ENCODE measurements around the gene CACNA1C.
"Not testable (repeated sequence)": the region's sequence is repeated elsewhere in the genome, so short reads cannot be mapped to it uniquely, and the experiment has no call there.

CACNA1C gene

DNA sequence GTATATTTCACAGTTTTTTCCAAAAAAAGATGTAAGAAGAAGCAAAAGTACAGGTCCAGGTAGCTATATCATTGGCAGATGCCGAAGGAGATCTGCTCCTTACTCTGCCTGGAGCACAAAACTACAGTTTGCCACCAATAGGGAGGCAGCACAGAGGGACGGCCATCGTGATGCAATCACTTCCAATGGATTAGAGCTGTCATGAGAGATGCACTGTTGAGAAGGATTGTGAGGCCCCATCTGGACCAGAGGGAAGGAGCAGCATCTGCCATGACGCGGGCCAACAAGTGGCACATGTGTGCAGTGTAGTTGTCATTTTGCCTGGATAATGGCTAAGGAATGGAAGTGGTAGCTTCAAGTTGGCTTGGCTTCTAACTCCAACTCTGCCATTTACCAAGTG is 423.2 kb downstream of the CACNA1C start:
- no peak for DNase-seq

DNA sequence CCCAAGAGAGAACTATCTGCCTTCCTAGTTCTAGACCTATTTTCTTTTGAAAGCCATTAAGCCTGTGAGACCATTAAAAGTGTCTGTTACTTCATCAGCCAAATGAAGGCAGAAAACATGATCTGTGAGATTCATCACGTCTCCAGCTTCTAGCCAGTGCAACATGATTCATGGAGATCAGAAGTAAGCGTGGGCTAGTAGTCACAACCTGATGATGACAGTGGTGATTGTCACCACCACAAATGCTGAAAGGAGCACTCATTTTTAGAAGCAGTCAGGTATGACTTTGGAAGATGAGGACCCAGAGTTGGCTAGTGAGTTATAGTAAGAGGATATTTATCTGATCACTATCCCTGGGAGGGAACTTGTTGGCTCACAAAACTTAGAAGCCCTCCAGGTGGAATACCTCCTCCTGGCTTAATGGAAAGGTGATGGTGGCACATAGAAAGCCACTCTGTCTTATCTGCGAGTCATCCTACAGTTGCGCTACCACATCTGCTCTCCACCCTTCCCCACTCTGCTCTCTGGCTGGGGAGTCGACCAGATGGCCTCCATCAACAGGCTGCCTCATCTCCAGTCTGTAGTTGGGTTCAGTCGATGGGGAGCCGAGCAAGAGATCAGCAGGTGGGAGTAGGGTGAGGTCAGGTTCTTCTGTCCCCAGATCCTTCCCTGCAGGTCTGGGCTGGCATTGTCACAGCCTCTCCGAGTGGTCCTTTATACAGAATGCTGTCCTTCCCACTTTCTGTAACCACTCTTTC is 424.4 kb downstream of the CACNA1C start:
- DNase-seq = no peak

DNA sequence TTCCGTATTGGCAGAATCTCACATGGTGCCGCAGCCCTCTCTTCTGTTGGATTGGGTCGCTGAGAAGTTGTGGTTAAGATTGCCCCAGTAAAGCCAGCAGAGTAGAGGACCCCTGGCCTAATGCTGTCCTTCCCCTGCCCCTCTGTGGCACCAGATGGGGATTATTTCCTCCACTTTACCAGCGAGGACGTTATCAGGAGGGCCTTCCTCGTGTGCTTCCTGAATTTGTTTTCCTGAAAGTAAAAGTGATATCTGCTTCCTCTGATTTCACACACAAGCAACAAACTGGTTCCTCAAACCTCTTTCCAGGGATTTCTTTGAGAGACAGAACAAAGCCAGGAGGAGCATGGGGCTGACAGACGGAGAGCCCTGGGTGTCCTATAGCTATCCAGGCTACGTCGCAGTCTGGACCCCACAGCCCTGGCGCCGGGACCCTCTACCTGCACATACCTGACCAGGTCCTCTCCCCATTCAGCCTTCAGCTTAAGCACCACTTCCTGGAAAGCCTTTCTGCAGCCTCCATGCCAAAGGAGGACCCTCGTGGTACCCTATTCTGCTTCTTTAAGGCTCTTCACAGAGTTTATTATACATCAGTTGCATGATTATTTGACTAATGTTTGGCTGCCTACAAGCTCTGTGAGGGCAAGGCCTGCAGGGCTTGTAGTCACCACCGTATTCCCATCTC is 427.2 kb downstream of the CACNA1C start:
- DNase-seq = no peak

DNA sequence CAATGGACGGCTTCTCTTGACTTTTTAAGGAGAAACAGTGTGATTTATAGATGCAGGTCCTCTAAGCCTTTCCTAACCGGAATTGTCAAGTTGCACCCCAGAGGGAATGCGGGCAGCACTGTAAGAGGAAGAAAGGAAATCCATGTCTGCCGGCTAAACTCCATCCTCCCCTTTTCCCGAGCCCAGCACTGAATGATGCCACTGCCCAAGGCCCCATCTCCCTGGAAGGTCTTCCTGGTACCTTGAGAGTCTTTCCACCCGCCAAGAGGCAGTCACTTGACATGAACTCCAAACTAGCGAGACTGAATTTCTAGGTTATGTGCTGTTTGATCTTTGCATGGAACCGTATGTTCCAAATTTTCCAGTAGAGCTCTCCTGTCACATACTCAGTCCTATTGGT is 428.6 kb downstream of the CACNA1C start:
- DNase-seq = no peak

DNA sequence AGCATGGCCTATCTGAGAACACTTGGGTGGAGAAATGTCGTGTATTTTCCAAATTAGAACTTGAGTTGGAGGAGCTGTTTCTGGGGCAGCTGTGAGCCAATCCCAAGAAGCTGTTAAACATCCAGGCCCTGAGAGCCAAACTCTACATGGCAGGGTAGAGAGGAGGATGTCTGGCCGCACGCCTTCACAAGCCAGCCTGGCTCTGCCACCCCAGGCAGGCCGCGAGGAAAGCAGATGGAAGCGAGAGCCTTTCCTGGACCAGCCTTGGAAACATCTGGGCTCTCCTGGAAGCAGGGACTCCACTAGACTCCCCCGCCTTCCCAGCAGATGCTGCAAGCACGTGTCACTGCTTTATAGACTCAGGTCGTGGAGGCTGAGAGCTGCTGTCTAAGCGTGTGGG is 429.2 kb downstream of the CACNA1C start:
- no peak for DNase-seq

DNA sequence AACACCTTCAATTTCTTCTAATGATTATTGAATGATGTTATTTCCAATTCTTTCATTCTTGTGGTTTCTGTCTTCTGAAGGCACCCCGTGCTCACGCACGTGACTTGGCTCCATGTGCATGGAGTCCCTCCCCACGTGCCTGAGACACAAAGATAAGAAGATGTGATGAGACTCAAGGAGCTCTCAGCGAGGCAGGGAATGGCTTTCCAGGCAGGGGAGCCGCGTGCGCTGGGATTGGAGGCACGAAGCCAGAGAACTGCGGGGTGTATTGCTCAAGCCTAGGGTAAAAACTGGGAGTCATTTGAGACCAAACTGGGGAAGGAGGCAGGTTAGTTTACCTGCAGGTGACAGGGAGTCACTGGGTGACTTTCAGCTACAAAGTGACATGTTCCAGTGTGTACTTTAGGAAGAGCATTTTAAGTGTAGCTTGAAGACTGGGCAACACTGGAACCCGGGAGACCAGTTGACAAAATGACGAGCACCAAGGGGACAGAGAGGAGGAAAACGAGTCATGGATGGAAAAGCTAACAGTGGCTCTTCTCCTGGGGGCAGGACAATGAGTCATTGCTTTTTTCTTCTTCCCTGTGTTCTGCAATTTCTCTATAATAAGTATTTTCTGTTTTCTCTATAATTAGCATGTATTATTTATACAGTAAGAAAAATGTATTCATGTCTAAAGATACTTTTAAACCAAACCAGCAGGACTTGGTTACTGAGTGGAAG is 430.3 kb downstream of the CACNA1C start:
- no peak for DNase-seq

DNA sequence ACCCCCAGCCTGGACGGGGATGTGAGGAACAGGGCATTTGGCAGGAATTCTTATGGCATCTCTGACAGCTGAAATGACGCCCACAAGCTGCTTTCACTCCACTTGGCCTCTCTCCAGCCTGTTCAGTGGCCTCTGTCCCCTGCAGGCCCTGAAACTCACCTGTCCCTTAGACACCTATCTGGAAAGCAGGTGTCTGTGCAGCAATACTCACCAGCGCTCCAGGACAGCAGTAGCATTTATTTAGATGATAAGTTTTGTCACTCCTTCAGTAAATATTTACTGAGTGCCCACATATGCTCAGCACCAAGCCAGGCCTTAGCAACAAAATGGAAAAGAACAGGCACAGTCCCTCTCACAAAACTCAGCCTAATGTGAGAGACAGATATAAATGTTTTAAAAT is 430.9 kb downstream of the CACNA1C start:
- no peak for DNase-seq

DNA sequence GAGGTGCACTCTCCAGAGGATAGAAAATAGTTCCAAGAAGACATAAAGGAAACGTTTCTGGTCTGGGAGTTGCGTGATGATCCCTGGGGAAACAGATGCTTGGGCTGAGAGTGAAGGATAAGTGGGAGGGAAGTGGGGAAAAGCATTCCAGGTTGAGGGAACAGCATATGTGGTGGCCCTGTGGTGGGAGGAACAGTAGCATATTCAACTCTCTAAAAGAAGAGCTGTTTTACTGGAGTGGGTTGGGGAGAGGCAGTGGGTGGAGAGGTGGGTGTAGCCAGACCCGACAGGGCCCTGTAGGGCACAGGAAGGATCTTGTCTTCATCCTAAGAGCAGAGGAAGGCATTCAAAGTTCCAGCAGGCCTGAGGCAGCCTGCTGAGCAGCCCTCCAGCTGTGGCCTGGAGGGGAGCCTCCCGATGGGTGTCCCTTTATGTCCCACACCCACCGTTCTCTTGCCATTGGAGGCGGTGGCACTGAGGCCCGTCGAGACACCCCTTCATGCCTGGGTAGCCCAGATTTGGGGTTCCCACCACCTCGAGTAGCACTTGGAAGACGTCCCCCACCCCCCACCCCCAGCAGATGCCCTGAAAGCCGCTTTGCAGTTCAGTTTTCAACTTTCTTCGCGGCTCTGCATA is 431.5 kb downstream of the CACNA1C start:
- DNase-seq = no peak

DNA sequence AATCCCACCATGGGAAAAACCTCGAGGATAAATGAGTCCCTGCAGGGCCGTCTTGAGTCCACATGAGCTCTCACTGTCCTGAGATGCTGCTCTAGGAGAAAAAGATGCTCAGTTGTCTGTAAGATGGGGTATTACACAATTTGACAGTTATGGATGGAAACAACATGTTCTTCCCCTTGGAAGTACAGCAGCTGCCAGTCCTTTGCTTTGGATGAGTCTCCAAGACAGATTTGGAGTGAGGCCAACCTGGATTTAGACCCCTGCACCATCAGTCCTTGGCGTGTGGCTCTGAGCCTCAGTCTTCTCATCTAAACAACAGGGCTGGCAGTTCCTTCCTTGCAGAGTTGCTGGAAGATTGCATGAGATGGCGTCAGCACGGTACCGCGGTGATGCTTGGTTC is 432.9 kb downstream of the CACNA1C start:
- DNase-seq = no peak

DNA sequence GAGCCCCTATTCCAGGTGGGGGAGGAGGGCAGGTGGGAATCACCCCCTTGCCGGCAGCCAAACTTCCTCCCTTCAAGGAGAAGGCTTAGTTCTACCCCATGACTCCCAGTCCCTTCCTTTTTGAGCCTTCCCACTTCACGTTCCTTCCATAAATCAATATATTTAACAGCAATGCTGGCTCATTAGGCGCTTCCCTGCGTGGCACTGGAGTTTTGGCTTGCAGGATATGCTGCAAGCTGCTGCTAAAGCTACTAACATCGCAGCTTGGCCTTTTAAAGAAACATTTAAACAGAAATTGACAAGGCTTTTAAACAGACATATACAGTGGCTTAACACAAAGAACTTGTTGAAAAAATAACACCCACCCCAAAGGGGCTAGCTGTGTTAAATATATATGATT is 434.0 kb downstream of the CACNA1C start:
- no peak for DNase-seq

DNA sequence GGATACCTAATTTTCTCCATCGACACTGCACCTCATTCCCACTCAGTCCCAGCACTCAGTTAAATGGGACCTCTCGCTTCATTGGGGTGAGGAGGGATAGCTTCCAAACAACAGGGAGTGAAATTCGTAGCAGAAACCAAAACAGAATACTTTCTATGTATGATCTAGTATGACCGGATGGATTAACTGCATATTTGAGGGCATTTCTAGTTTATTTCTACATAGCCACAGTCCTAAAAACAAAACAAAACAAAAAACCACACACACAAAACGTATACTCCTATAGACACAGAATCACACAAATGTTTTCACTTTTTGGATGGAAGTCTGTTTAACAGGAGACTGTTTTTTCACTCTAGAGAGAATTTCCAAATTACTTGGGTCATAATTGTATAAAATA is 434.5 kb downstream of the CACNA1C start:
- DNase-seq = no peak

DNA sequence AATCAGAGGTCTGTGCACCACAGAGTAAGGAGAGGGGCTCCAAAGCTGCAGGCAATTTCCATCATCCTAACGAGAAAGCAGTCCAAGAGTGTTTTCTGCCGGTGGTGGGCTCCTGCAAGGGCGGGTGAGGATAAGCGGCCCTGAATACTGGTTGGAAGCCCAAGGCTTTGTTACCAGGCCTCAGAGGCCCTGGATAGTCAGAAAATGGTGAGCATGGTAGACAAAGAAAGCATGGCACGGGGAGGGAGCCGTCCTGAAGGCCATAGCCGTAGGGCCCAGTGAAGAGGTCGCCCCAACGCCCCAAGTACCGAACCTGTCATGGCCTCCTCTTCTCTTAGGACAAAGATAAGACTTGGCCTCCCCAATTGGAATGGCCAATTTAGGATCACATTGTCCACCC is 435.3 kb downstream of the CACNA1C start:
- no peak for DNase-seq

DNA sequence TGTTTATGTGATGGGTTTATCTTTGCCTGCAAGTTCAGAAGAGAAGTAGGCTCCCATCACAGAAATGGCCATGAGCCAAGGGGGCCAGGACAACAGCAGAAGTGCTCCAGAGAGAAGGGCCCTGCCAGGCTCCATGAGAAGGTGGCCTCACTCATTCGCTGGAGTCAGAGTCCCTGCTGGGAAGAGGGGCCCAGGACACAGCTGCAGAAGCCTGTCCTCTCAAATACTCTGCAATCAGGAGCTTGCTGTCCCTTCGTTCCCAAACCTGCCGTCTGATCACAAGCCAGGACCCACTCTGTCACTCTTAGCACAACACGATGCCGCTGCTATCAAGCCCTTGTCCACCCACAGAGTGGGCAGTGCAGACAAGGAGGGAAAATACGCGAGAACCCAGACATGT is 435.8 kb downstream of the CACNA1C start:
- DNase-seq = no peak

DNA sequence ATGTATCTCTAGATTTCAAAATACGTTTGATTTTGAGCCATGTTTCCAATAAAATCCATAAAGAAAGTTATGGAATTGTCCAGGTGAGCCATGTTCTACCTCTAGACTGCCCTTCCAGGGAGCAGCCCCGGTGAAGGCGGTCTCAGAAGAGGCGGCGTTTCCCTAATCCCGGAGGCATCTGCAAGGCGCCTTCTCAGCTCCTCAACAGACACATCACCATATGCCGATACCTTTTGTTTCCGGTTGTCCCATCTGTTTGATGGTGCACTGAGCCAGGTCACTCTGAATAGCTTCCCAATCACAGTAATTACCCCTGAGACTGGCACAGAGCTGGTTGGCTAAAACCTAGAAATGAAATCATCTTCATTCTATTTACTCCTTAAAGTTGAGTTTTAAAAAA is 436.5 kb downstream of the CACNA1C start:
- DNase-seq = no peak

DNA sequence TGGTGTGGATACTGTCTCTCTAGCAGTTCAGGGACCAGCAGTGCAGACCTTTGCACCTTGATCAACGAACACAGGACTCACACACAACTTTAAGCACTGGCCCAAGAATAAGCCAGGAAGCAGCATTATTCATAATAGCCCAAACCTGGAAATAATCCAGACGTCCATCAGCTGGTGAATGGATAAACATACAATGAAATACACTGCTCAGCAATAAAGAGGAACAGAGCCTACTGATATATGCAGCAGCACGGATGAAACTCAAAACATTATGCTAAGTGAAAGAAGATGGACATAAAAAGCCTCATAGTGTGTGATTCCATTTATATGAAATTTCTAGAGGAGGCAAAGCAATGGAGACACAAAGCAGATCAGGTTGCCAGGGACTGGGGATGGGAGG is 438.0 kb downstream of the CACNA1C start:
- no peak for DNase-seq

DNA sequence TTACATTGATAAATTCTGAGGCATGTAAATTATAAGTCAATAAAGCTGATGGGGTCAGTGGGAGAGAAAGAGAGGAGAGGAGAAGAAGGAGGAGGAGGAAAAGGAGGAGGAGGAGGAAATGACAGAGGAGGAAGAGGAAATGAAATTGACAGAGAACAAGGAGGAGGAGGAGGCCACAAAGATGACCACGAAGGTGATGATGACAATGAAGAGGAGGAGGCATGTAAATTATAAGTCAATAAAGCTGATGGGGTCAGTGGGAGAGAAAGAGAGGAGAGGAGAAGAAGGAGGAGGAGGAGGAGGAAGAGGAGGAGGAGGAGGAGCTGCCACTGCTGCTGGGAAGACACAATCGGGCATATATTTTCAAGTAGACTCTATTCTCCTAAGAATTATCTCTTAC is 438.6 kb downstream of the CACNA1C start:
- not testable (repeated sequence) for DNase-seq

DNA sequence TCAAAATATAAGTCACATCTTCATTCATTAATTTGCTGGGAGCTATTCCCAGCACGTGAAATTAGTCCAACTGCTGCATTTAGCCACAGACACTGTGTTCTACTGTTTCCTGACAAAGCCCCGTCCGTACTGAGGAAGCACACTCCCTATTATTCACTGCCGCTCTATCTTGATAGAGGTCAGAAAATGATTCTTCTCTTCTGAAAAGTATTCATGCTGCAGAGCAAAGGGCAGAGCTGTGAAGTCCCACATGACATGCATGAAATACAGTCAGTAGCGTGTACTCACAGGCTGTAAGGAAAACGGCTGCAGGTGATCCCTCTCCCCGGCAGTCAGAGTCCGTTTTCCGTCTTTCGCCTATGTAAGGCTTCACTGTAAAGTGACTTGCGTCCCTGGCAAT is 439.4 kb downstream of the CACNA1C start:
- no peak for DNase-seq

DNA sequence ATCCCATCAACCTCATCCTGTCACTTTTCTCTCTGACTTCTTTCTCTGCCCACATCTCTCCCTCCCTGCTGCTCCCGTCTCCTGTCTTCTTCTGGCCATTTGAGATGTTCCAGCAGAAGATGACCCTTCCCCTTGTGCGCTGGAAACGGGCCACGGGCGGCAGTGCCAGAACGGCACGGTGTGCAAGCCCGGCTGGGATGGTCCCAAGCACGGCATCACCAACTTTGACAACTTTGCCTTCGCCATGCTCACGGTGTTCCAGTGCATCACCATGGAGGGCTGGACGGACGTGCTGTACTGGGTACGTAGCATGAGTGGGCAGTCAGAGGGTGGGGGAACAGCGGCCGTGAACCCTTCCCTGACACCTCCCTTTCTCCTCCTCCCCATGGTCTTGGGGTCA is 440.3 kb downstream of the CACNA1C start:
- DNase-seq = no peak

DNA sequence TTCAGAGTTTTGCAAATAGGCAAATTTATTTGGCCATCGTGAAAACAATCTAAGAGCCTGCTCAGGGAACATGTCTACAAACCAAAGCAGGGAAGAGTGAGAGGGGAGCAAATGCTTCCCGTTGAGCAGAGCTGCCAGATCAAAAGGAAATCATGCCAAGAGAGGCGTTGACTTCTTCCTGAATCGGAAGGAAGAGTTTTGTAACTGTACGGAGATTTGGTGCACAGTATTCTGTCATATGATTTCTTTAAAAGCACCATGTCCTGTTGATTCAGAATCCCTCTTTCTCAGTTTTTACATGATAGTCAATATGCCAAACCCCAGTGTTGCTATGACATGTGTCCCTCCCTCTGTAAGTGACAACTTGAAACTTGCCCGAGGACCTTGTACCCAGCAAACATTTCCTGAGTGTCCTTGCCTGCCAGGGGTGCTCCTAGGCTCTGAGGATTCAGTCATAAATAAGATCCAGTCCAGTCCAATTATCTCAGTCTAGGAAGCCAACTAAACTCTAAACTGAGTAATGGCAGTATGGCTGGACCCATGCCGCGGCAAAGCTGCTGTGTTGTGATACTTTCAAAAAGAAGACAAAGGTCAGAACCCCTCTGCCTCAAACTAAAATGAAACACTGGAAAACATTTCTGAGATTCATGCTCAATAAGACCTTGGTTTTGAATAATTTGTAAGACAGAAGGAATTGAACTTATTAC is 441.9 kb downstream of the CACNA1C start:
- no peak for DNase-seq

DNA sequence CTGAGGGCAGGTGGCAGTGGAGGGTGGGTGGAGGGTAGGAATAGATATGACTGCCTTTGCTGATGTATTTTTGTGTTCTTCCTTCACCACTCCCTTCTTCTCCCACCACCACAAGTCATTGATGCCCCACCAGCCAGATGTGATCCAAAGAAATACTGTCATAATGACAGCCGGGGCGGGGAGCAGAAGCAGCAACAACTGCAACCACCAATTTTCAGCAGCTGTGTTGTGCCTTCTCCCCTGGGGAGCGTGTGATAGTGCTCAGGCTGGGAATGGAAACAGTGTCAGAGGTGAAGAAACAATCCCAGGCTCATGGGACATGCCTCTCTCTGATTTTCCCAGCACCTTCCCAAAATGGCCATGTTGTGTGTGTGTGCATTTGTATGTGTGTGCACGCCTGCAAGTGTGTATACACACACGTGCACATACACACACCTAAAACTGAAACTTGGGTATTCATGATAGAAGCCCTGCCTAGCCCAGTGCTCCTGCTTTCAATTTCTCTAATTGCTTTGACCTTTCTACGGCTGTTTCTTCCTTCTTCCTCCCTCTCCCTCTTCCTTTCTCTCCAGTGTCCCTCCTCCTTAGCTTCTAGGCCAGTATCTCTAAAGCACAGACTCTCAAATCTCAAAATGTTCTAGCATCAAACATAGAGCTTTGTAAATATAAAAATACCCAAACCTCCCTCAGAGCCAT is 442.8 kb downstream of the CACNA1C start:
- no peak for DNase-seq

DNA sequence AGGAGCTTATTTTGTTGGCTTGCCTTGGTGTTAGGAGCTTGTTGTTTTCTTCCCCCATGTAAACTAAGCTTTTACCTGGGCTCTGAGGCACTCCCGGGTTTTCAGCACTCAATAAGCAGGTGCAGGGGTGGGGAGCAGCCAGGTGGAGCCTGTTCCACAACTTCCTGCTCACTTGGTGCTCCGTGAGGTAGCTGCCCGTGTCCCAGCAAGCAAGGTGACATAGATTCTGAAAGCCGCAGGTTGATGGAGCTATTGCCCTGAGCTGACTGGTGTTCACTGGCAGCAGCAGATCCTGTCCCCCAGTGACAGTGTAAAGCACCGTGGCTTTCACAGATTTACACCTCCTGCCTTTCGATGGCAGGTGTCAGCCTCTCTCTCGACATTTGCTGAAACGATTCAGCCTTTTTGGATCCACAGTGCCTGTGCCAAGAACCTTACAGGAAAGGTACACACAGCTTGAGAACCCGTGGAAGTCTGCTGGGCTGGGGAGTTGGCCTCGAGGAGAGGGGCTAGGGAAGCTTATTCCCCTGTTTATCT is 446.2 kb downstream of the CACNA1C start:
- DNase-seq = no peak

Data from cortex of kidney (tissue), 1 donor.